Measurements from ENCODE around the gene KERA. TPM values are rescaled to one million over a fixed set of nuclear protein-coding genes. Genes with fewer than 3 reads are reported as not detected.

Gene KERA
- total and polyA plus RNA-seq, 2 experiments from 2014 or later, result not detected

- TF ChIP-seq, protein P1, sequence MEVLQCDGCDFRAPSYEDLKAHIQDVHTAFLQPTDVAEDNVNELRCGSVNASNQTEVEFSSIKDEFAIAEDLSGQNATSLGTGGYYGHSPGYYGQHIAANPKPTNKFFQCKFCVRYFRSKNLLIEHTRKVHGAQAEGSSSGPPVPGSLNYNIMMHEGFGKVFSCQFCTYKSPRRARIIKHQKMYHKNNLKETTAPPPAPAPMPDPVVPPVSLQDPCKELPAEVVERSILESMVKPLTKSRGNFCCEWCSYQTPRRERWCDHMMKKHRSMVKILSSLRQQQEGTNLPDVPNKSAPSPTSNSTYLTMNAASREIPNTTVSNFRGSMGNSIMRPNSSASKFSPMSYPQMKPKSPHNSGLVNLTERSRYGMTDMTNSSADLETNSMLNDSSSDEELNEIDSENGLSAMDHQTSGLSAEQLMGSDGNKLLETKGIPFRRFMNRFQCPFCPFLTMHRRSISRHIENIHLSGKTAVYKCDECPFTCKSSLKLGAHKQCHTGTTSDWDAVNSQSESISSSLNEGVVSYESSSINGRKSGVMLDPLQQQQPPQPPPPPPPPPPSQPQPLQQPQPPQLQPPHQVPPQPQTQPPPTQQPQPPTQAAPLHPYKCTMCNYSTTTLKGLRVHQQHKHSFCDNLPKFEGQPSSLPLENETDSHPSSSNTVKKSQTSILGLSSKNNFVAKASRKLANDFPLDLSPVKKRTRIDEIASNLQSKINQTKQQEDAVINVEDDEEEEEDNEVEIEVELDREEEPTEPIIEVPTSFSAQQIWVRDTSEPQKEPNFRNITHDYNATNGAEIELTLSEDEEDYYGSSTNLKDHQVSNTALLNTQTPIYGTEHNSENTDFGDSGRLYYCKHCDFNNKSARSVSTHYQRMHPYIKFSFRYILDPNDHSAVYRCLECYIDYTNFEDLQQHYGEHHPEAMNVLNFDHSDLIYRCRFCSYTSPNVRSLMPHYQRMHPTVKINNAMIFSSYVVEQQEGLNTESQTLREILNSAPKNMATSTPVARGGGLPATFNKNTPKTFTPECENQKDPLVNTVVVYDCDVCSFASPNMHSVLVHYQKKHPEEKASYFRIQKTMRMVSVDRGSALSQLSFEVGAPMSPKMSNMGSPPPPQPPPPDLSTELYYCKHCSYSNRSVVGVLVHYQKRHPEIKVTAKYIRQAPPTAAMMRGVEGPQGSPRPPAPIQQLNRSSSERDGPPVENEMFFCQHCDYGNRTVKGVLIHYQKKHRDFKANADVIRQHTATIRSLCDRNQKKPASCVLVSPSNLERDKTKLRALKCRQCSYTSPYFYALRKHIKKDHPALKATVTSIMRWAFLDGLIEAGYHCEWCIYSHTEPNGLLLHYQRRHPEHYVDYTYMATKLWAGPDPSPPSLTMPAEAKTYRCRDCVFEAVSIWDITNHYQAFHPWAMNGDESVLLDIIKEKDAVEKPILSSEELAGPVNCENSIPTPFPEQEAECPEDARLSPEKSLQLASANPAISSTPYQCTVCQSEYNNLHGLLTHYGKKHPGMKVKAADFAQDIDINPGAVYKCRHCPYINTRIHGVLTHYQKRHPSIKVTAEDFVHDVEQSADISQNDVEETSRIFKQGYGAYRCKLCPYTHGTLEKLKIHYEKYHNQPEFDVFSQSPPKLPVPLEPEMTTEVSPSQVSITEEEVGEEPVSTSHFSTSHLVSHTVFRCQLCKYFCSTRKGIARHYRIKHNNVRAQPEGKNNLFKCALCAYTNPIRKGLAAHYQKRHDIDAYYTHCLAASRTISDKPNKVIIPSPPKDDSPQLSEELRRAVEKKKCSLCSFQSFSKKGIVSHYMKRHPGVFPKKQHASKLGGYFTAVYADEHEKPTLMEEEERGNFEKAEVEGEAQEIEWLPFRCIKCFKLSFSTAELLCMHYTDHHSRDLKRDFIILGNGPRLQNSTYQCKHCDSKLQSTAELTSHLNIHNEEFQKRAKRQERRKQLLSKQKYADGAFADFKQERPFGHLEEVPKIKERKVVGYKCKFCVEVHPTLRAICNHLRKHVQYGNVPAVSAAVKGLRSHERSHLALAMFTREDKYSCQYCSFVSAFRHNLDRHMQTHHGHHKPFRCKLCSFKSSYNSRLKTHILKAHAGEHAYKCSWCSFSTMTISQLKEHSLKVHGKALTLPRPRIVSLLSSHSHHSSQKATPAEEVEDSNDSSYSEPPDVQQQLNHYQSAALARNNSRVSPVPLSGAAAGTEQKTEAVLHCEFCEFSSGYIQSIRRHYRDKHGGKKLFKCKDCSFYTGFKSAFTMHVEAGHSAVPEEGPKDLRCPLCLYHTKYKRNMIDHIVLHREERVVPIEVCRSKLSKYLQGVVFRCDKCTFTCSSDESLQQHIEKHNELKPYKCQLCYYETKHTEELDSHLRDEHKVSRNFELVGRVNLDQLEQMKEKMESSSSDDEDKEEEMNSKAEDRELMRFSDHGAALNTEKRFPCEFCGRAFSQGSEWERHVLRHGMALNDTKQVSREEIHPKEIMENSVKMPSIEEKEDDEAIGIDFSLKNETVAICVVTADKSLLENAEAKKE (CRISPR knock-in tag; IDR thresholded peaks at IDR 0.05), result no peak
- TF ChIP-seq CREB1 (CRISPR knock-in tag; IDR thresholded peaks at IDR 0.05; ENCODE audit: low read depth) (no peak), ZNF331 (CRISPR knock-in tag; IDR thresholded peaks at IDR 0.05; ENCODE audit: low read depth) (no peak), CTCF (conservative IDR thresholded peaks at IDR 0.05; ENCODE audit: low read depth in 2 of 2) (no peak)
Observed at GRCh38 chr12:91100906-91101305, 43.1 kb upstream of the KERA start (continued).

DNA sequence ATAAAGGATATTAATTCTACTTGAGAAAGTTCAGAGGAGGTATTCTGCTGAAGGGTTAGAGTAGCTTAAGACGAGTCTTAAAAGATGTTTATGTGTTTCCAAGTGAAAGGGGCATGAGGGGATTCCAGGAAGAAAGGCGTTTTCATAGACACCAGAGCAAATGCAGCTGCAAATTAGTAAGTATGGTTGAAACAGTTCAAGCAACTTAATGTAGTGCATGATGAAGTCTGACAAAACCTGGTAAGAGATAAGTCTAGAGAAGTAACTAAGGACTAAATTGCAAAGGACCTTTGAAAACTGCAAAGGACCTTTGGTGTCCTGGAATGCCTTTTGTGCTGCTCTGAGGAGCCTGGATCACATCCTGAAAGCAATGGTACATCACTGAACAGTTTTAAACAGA is 42.0 kb upstream of the KERA start:
- no peaks in the 10 kb centered on the region for H3K27me3 Mint-ChIP-seq (ENCODE audit: insufficient read depth, low read depth, poor library complexity)
- no peak for DNase-seq (ENCODE audit: low spot score)
- H3K4me1 Mint-ChIP-seq, result no peaks in the 10 kb centered on the region
- TF ChIP-seq EZH2phosphoT487 (IDR thresholded peaks at IDR 0.05; ENCODE audit: unreplicated experiment), result no peak
- TF ChIP-seq, protein P1 (CRISPR knock-in tag; IDR thresholded peaks at IDR 0.05), result no peak
- TF ChIP-seq NANOG (IDR thresholded peaks at IDR 0.05; ENCODE audit: borderline replicate concordance), result no peak
- TF ChIP-seq EZH2 (IDR thresholded peaks at IDR 0.05; ENCODE audit: low read depth, unreplicated experiment), result no peak
- TF ChIP-seq CREB1 (CRISPR knock-in tag; IDR thresholded peaks at IDR 0.05; ENCODE audit: low read depth), result no peak

More for the DNA sequence above, 42.0 kb upstream of the KERA start:
- H3K9me2 ChIP-seq (ENCODE audit: insufficient read depth), result no peaks in the 10 kb centered on the region; the same call in 1 of the 2 replicates
- Mint-ChIP-seq H3K9me3 (no peaks in the 10 kb centered on the region), H3K36me3 (ENCODE audit: low read depth) (no peaks in the 10 kb centered on the region), H3K27ac (no peak overlapping the region), H3K4me3 (no peak overlapping the region)
- H3K4me3 ChIP-seq, result no peak overlapping the region
- H3K36me3 ChIP-seq (ENCODE audit: insufficient read depth), result no peaks in the 10 kb centered on the region
- no peaks in the 10 kb centered on the region for H3K27me3 ChIP-seq (ENCODE audit: insufficient read depth)
- no peak overlapping the region for H2AFZ ChIP-seq
- H3K27ac ChIP-seq (ENCODE audit: low read depth), result no peak overlapping the region
- H4K20me1 ChIP-seq (replicated peaks; ENCODE audit: insufficient read depth), result no peaks in the 10 kb centered on the region
- ATAC-seq, result no peak
- no peaks in the 10 kb centered on the region for H3F3A ChIP-seq (replicated peaks; ENCODE audit: low read depth)
- no peaks in the 10 kb centered on the region for H3K79me2 ChIP-seq (replicated peaks; ENCODE audit: insufficient read depth)
- H3K4me1 ChIP-seq (ENCODE audit: insufficient read depth), result no peaks in the 10 kb centered on the region
- H3K4me2 ChIP-seq, result no peak overlapping the region
